Left ventricle myocardium inferior (tissue), 1 donor: Measurements from ENCODE around the gene PSMA1. TPM values are rescaled to one million over a fixed set of nuclear protein-coding genes. Genes with fewer than 3 reads are reported as not detected.
A peak's percentile ranks its signal among the peaks of the same experiment; 100 is the strongest.

Experiments used
- DNase-seq: peaks from one replicate; pipeline ENCODE4 v3.0.0-alpha.2; 2020
- H3K27ac ChIP-seq: fragments of 200-600 bp; replicated peaks from 2 replicates; pipeline ENCODE4 v1.8.0; 2021
- H3K27me3 ChIP-seq: fragments of 200-600 bp; 2 replicates; pipeline ENCODE4 v1.8.0; 2021; ENCODE audit warnings: low read depth
- H3K36me3 ChIP-seq: fragments of 200-600 bp; 2 replicates; pipeline ENCODE4 v1.8.0; 2021
- H3K4me1 ChIP-seq: fragments of 200-600 bp; 2 replicates; pipeline ENCODE4 v1.8.0; 2021
- H3K4me3 ChIP-seq: fragments of 200-600 bp; 2 replicates; pipeline ENCODE4 v1.8.0; 2021; ENCODE audit warnings: mild to moderate bottlenecking, moderate library complexity
- H3K9me3 ChIP-seq: fragments of 200-600 bp; replicated peaks from 2 replicates; pipeline ENCODE4 v1.8.0; 2021
- intact Hi-C: fragments of 100-400 bp; cut with micrococcal nuclease; formaldehyde crosslinking; loops from one replicate; pipeline ENCODE4 v1.11.0; 2022
- total RNA-seq: library from RNA; stranded (reverse); fragmentation: NEBNext Ultra II Directional; extraction: Animal tissue kit (Norgen Biotek cat#: 25700); gene quantifications from one replicate; pipeline ENCODE4 v1.2.1, GENCODE V29; 2021
- TF ChIP-seq, protein P1 (sequence below): fragments of 200-600 bp; IDR thresholded peaks from 2 replicates; pipeline ENCODE4 v1.8.0; 2021; ENCODE audit warnings: antibody characterized with exemption, mild to moderate bottlenecking, borderline replicate concordance
- donor health status: DM: no; HTN: yes; CAD: no; lungs with severe emphysema.

PSMA1 gene
- total RNA-seq, 1 donor from 2014 or later, result 128 TPM

DNA sequence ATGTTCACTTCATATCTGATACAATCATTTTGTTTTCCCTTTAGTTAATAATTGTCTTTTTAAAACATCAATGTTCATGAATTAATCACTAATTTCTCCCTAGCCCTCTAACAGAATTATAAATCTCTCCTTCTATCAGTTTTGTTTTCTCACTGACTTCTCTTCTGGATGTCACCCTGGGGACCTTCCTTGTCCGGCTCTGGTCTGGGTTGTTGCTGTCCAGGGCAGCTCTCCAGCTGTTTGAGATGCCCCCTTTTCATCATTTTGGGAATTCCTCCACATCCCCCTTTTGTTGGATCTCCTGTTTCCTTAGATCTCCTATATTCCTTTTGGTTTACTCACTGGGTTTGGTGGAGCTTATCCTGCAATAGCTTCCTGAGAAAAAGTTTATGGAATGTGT, 35.6 kb upstream of the PSMA1 start:
- H3K4me1 ChIP-seq, result peaks cover 27% of the 10 kb centered on the region
- H3K27ac ChIP-seq, result peak overlapping the region; percentile 43
- H3K9me3 ChIP-seq, result no peaks in the 10 kb centered on the region
- no peaks in the 10 kb centered on the region for H3K36me3 ChIP-seq
- intact Hi-C loops, result no loop called here
- H3K27me3 ChIP-seq, result no peaks in the 10 kb centered on the region
- TF ChIP-seq, protein P1, sequence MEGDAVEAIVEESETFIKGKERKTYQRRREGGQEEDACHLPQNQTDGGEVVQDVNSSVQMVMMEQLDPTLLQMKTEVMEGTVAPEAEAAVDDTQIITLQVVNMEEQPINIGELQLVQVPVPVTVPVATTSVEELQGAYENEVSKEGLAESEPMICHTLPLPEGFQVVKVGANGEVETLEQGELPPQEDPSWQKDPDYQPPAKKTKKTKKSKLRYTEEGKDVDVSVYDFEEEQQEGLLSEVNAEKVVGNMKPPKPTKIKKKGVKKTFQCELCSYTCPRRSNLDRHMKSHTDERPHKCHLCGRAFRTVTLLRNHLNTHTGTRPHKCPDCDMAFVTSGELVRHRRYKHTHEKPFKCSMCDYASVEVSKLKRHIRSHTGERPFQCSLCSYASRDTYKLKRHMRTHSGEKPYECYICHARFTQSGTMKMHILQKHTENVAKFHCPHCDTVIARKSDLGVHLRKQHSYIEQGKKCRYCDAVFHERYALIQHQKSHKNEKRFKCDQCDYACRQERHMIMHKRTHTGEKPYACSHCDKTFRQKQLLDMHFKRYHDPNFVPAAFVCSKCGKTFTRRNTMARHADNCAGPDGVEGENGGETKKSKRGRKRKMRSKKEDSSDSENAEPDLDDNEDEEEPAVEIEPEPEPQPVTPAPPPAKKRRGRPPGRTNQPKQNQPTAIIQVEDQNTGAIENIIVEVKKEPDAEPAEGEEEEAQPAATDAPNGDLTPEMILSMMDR, result no peak
- H3K4me3 ChIP-seq, result no peak overlapping the region
- DNase-seq, result no peak

DNA sequence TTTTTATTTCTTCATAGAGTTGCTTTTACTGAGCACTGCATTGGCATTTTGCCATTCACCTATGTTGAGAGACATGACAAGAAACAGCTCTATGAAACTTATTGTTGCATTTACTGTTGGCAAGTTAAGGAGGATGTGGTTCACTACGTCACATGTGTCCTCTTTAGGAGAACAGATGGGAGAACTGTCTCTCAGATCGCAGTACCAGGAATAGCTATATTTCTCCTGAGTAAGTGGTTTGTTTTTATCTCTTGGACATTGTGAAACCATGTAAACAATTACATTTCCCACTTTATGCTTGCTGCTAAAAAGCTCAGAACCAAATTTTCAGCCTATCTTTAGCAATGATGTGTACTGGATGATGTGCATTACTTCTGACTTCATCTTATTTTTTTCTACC, 34.8 kb upstream of the PSMA1 start:
- no peak for DNase-seq
- TF ChIP-seq, protein P1, result no peak
- H3K27me3 ChIP-seq, result no peaks in the 10 kb centered on the region
- no peaks in the 10 kb centered on the region for H3K9me3 ChIP-seq
- peaks cover 27% of the 10 kb centered on the region for H3K4me1 ChIP-seq
- no peak overlapping the region for H3K4me3 ChIP-seq
- no peaks in the 10 kb centered on the region for H3K36me3 ChIP-seq
- peak overlapping the region; percentile 43 for H3K27ac ChIP-seq
- intact Hi-C loops, result no loop called here

DNA sequence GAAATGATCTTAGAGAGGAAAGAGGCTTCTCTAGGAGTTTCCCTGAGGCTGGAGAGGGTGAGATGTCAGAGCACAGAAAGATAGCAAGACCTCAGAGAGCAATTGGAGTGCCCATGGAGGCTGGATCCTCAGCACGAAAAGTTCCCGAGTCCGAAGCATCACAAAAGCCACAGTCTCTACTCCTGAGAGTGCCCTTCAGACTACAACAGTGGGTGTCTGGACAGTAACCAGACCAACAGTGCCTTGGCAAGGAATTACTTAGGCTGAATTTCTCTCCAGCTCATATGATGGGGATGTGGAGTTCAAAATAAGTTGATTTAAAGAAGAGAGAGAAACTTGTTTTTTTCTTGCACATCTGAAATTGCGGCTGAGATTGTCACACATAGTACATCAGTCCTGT, 31.9 kb upstream of the PSMA1 start:
- Histone ChIP-seq H3K36me3 (no peaks in the 10 kb centered on the region), H3K9me3 (no peaks in the 10 kb centered on the region), H3K4me1 (peaks cover 27% of the 10 kb centered on the region), H3K4me3 (no peak overlapping the region), H3K27ac (peak overlapping the region; percentile 70), H3K27me3 (no peaks in the 10 kb centered on the region)
- TF ChIP-seq, protein P1, result no peak
- no peak for DNase-seq
- intact Hi-C loops, result no loop called here

DNA sequence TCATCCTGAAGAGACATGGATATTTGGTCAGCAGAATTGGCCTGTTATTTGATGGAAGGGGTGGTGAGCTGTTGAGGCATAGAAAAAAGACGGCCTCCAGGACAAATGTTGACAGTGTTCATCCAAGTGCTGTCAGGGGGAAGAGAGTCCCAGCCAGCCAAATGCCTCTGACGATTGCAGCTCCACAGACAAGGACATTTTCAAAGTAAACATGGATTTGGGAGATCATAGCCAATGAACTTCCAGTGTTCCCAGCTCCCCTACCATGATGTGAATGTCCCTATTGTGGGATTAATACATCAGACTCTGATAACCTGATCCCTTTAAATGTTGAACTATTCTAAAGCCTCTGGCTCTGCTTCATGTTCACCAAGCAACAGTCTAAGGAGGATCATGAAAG, 31.2 kb upstream of the PSMA1 start:
- TF ChIP-seq, protein P1, result no peak
- H3K4me1 ChIP-seq, result peaks cover 27% of the 10 kb centered on the region
- intact Hi-C loops, result no loop called here
- H3K4me3 ChIP-seq, result no peak overlapping the region
- H3K27ac ChIP-seq, result peak overlapping the region; percentile 70
- no peak for DNase-seq
- no peaks in the 10 kb centered on the region for H3K27me3 ChIP-seq
- H3K36me3 ChIP-seq, result no peaks in the 10 kb centered on the region
- H3K9me3 ChIP-seq, result no peaks in the 10 kb centered on the region

DNA sequence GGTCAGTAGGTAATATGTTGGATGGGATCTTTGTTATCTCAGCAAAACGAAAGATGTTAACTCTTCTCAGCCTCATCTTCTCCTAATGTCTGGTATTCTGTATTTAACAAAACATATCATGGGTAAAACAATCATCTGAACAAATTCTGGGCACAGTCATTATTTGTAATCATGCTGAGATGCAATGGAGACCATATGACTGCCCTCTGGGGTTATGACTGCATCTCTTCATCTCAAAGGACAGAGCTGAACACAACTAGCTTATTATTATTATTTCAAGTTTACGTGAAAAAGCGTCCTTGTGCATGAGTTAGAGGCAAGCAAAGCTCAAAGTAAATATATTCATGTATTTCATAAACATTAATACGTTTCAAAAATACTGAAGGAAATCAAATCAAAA, 29.7 kb upstream of the PSMA1 start:
- Histone ChIP-seq H3K9me3 (no peaks in the 10 kb centered on the region), H3K27me3 (no peaks in the 10 kb centered on the region), H3K36me3 (no peaks in the 10 kb centered on the region), H3K4me3 (no peak overlapping the region), H3K27ac (no peak overlapping the region), H3K4me1 (peaks cover 17% of the 10 kb centered on the region)
- no peak for DNase-seq
- intact Hi-C loops, result no loop called here
- TF ChIP-seq, protein P1, result no peak

DNA sequence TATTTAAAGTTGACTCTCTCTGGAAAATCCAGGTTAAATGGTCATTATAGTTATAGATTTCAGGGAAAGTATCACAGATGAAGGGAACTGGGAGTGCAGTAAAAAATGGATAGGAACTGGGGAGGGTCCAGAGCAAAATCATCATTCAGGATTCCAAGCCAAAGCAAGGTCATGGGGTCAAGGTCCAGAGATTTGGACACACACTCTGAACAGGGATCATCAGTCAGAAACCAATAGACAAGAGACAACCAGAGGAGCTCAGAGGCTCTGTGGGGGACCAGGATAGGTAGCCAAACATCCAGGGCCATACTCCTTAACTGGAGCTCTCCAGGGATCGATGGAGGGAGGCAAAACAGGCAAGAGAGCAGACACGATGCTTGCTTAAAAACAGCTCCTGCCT, 27.3 kb upstream of the PSMA1 start:
- H3K4me3 ChIP-seq, result no peak overlapping the region

More for the DNA sequence above, 27.3 kb upstream of the PSMA1 start:
- TF ChIP-seq, protein P1, result no peak
- H3K9me3 ChIP-seq, result no peaks in the 10 kb centered on the region
- H3K27me3 ChIP-seq, result no peaks in the 10 kb centered on the region
- intact Hi-C loops, result no loop called here
- no peak overlapping the region for H3K27ac ChIP-seq
- DNase-seq, result no peak
- no peaks in the 10 kb centered on the region for H3K36me3 ChIP-seq
- H3K4me1 ChIP-seq, result peaks cover 12% of the 10 kb centered on the region
